ENCODE results near the gene FOXP1. TPM values are rescaled to one million over a fixed set of nuclear protein-coding genes. Genes with fewer than 3 reads are reported as not detected.

FOXP1 gene
- total RNA-seq, 1 experiment from 2014 or later, result 2.9 TPM

GRCh38 chr3:71276531-71276930 lies 307.0 kb downstream of the FOXP1 start:
- no peak for TF ChIP-seq REST (IDR thresholded peaks at IDR 0.05; ENCODE audit: insufficient read depth in 1 of 2, low read depth in 2 of 2, low read length in 1 of 2)
- TF ChIP-seq POLR2AphosphoS5 (IDR thresholded peaks at IDR 0.05; ENCODE audit: low read depth, low read length), result no peak
- TF ChIP-seq TCF7L2 (IDR thresholded peaks at IDR 0.05; ENCODE audit: low read depth, low read length), result no peak
- no peaks in the 10 kb centered on the region for H3K36me3 ChIP-seq (ENCODE audit: control insufficient read depth, insufficient read depth, low read length)
- BruUV-seq (replicated peaks), result no TSS peak
- H3K27me3 ChIP-seq (ENCODE audit: control insufficient read depth, insufficient read depth, low read length), result no peaks in the 10 kb centered on the region
- POLR2A ChIA-PET, result no interaction called here
- H3K27ac ChIP-seq (ENCODE audit: low read length), result no peak overlapping the region
- CTCF ChIA-PET, result no interaction called here
- H3K9me3 ChIP-seq (ENCODE audit: control insufficient read depth, insufficient read depth, low read depth, low read length), result no peaks in the 10 kb centered on the region
- intact Hi-C loops (cut with micrococcal nuclease; ENCODE audit: unreplicated experiment) (no loop called here), in situ Hi-C loops (cut with HindIII; ENCODE audit: low pct_unique_long_range_greater_than_20kb, low sequenced_read_pairs) (no loop called here)
- H3K4me1 ChIP-seq (ENCODE audit: control insufficient read depth, insufficient read depth, low read length), result no peaks in the 10 kb centered on the region
- ATAC-seq (no peak), DNase-seq (ENCODE audit: low read depth, low spot score) (no peak)
- no peak overlapping the region for H3K4me3 ChIP-seq (ENCODE audit: low read depth in 2 of 2, low read length in 2 of 2)

DNA sequence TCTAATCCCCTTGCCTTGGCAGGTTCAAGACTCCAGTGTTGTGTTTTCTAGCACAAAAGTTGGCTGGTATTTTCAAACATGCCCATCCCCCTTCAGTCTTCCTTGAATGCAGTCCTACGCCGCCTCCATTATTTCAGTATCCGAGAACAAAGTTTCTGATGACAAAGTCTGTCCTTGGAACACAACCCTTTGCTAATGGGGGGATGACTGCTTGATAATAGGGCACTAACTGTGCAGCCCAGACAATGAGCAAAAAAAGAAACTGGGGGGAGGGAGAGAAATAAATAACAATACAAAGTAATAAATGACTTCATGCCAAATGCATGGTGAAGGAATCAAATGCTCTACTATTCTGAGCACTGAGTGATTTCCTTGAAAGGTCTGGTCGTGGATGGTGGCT lies 310.1 kb downstream of the FOXP1 start:
- H3K27ac ChIP-seq (ENCODE audit: low read length), result no peak overlapping the region
- no peaks in the 10 kb centered on the region for H3K9me3 ChIP-seq (ENCODE audit: control insufficient read depth, insufficient read depth, low read depth, low read length)
- POLR2A ChIA-PET, result no interaction called here
- TF ChIP-seq TCF7L2 (IDR thresholded peaks at IDR 0.05; ENCODE audit: low read depth, low read length) (no peak), CTCF (IDR thresholded peaks at IDR 0.05) (no peak), SIN3A (IDR thresholded peaks at IDR 0.05; ENCODE audit: borderline replicate concordance, insufficient read depth, low read depth, low read length) (no peak), REST (IDR thresholded peaks at IDR 0.05; ENCODE audit: insufficient read depth in 1 of 2, low read depth in 2 of 2, low read length in 1 of 2) (no peak), POLR2AphosphoS5 (IDR thresholded peaks at IDR 0.05; ENCODE audit: low read depth, low read length) (no peak)
- no peak for ATAC-seq
- H3K27me3 ChIP-seq (ENCODE audit: control insufficient read depth, insufficient read depth, low read length), result no peaks in the 10 kb centered on the region
- CTCF ChIA-PET, result no interaction called here
- H3K36me3 ChIP-seq (ENCODE audit: control insufficient read depth, insufficient read depth, low read length), result no peaks in the 10 kb centered on the region
- BruUV-seq (replicated peaks), result no TSS peak
- DNase-seq (ENCODE audit: low read depth, low spot score), result no peak
- no peaks in the 10 kb centered on the region for H3K4me1 ChIP-seq (ENCODE audit: control insufficient read depth, insufficient read depth, low read length)
- H3K4me3 ChIP-seq (ENCODE audit: low read depth in 2 of 2, low read length in 2 of 2), result no peak overlapping the region
- in situ Hi-C loops (cut with HindIII; ENCODE audit: low pct_unique_long_range_greater_than_20kb, low sequenced_read_pairs) (no loop called here), intact Hi-C loops (cut with micrococcal nuclease; ENCODE audit: unreplicated experiment) (no loop called here)

All from Panc1 (cell line).